ENCODE measurements around the gene ARHGAP9. TPM values are rescaled to one million over a fixed set of nuclear protein-coding genes. Genes with fewer than 3 reads are reported as not detected.
"Not testable (repeated sequence)": the region's sequence is repeated elsewhere in the genome, so short reads cannot be mapped to it uniquely, and the experiment has no call there.

The ARHGAP9 gene
- 0.94 TPM for total RNA-seq

GRCh38 chr12:57479376-57480115 is at the start of gene ARHGAP9:
Gene ARHGAP9 (minus strand): TSS chr12:57479866. CDS start chr12:57479406, 460 bp downstream.
- no peak for DNase-seq

- DNase-seq, result no peak
These were observed 49.3 kb upstream of the ARHGAP9 start for GRCh38 chr12:57528831-57529555.

- DNase-seq, result no peak
These were observed 48.5 kb upstream of the ARHGAP9 start for GRCh38 chr12:57528176-57528575.

GRCh38 chr12:57527184-57527583 is 47.5 kb upstream of the ARHGAP9 start:
- no peak for DNase-seq

GRCh38 chr12:57526477-57527126 is 46.9 kb upstream of the ARHGAP9 start:
- no peak for DNase-seq

- DNase-seq, result no peak
These were observed 46.1 kb upstream of the ARHGAP9 start for GRCh38 chr12:57525615-57526383.

GRCh38 chr12:57524814-57525614 is 45.3 kb upstream of the ARHGAP9 start:
- no peak for DNase-seq

- DNase-seq, result no peak
These were observed 44.3 kb upstream of the ARHGAP9 start for GRCh38 chr12:57523706-57524614.

- DNase-seq, result no peak
These were observed 43.4 kb upstream of the ARHGAP9 start for GRCh38 chr12:57522887-57523705.

GRCh38 chr12:57522011-57522886 is 42.6 kb upstream of the ARHGAP9 start, which contains the start of gene MBD6:
Gene MBD6 (plus strand): TSS chr12:57522824. CDS start chr12:57524304, 1,480 bp downstream.
- peak; percentile 92 for DNase-seq

GRCh38 chr12:57521525-57522010 is 41.9 kb upstream of the ARHGAP9 start:
- peak; percentile 17 for DNase-seq

GRCh38 chr12:57520053-57520818 is 40.6 kb upstream of the ARHGAP9 start, which contains the start of gene DDIT3:
Gene DDIT3 (minus strand): TSS chr12:57520514. CDS start chr12:57517406, 3,108 bp downstream.
- DNase-seq, result peak; percentile 98

- DNase-seq, result no peak
These were observed 40.1 kb upstream of the ARHGAP9 start for GRCh38 chr12:57519796-57520052.

GRCh38 chr12:57518920-57519795 is 39.5 kb upstream of the ARHGAP9 start:
- DNase-seq, result no peak

GRCh38 chr12:57518176-57518919 is 38.7 kb upstream of the ARHGAP9 start:
- no peak for DNase-seq

- DNase-seq, result not testable (repeated sequence)
These were observed 38.1 kb upstream of the ARHGAP9 start for GRCh38 chr12:57517718-57518117.
